Lower leg skin (tissue), 3 donors: ENCODE data around the gene TMEM225B.

Experiments
- POLR2A ChIP-seq, 2 donors: fragments of 450-650 bp; IDR thresholded peaks; one replicate each; pipeline ENCODE4 v1.6.1; 2016 to 2017; ENCODE audit warnings: antibody characterized with exemption in 2 of 2, mild to moderate bottlenecking in 1 of 2, moderate library complexity in 1 of 2
- TF ChIP-seq, protein P1 (sequence below), 3 donors: fragments of 450-650 bp; IDR thresholded peaks; one replicate each; pipeline ENCODE4 v1.5.1; 2016; ENCODE audit warnings: antibody characterized with exemption in 3 of 3, mild to moderate bottlenecking in 3 of 3, moderate library complexity in 2 of 3

DNA sequence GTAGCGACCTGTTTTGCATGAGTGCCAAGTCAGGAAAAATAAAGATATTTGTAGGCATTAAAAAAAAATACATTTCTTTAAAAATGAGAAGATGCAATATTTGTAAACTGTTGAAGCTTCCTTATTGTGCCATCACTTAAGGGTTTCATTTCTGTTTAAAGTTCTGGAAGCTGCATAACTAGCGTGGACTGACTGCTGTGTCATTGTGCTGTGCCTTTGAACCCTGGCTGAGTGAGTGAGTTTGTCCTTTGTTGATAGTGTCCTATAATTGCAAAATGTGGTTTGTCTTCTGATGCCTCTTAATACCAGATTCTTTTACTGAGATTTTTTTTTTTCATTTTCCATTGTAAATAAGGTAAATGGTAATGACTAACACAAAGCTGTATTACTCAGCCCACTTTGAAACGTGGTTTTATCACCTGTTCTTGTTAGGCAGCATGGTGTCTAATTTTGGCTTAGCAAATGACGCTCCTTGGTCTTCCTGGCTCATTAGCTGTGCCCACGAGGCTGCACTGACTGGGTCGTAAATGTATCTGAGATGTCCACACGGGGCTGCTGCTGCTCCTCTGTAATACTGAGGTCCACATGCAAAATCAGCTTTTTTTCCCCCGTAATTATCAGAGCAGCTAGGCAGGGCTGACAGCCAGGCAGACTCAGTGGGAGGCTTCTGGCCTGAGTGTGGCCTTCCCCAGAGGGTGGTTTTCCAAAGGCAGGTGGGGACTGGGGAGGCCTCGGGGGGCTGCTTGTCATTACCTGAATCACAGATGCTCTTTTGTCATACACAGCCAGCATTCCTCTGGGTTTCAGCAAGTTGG lies 33.4 kb downstream of the TMEM225B start:
- TF ChIP-seq, protein P1, sequence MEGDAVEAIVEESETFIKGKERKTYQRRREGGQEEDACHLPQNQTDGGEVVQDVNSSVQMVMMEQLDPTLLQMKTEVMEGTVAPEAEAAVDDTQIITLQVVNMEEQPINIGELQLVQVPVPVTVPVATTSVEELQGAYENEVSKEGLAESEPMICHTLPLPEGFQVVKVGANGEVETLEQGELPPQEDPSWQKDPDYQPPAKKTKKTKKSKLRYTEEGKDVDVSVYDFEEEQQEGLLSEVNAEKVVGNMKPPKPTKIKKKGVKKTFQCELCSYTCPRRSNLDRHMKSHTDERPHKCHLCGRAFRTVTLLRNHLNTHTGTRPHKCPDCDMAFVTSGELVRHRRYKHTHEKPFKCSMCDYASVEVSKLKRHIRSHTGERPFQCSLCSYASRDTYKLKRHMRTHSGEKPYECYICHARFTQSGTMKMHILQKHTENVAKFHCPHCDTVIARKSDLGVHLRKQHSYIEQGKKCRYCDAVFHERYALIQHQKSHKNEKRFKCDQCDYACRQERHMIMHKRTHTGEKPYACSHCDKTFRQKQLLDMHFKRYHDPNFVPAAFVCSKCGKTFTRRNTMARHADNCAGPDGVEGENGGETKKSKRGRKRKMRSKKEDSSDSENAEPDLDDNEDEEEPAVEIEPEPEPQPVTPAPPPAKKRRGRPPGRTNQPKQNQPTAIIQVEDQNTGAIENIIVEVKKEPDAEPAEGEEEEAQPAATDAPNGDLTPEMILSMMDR (IDR thresholded peaks at IDR 0.05): no peak
- TF ChIP-seq POLR2A (IDR thresholded peaks at IDR 0.05): no peak
